ENCODE results near the gene XYLT1. TPM values are rescaled to one million over a fixed set of nuclear protein-coding genes. Genes with fewer than 3 reads are reported as not detected.

XYLT1 gene
- total RNA-seq, 1 experiment from 2014 or later: 14.5 TPM

DNA sequence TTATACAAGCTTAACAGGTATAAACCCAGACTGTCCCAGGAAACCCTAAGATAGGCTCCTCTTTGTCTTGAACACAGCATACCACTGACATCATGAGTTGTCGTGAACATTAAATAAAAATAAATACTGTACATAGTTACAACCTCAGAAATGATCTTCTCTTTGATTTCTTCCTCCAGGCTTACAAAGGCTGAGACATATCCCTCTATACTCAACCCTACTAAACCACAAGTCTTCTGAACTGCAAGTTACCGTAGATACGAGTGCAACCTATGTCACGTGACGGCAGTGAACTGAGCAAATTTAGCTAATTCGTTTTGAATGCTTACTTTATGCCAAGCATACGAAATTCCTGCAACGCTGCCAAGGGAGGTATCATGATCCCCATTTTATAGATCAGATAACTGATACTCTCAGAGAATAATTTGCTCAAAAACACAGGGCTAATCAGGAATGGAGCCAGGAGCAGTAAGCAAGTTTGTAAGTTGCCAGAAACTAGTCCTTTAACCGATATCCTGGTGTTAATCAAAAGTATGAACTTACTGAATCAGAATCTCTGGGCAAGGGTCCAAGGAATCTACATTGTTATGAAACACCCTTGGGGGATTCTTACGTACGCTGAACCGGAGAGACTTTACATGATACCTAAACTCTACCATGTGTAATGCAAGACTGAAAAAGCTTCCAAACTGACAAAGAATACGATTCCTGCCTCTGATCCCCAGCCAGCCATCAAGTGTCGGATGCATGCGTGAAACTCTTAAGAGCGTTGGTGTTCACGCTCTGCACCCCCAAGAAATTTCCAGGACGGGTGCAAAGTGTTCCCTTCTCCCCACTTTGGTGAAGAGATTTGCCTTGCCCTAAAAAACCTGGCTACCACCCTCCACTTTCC is 106.2 kb downstream of the XYLT1 start:
- no peak overlapping the region for H3K27ac Mint-ChIP-seq
- WGBS (ENCODE audit: extremely low coverage, insufficient read length, low lambda C conversion rate): no CpG with 5 or more reads among the region's 18 CpGs

More for the DNA sequence above, 106.2 kb downstream of the XYLT1 start:
- Histone ChIP-seq H3K14ac (ENCODE audit: insufficient read depth, low read length) (no peak overlapping the region), H3K27me3 (ENCODE audit: insufficient read depth, low read length) (no peaks in the 10 kb centered on the region), H2BK15ac (ENCODE audit: low read depth, low read length) (no peak overlapping the region), H2AK5ac (ENCODE audit: insufficient read length, low read length) (no peak overlapping the region), H2BK20ac (ENCODE audit: low read depth, low read length, poor library complexity, severe bottlenecking) (no peak overlapping the region), H2BK12ac (ENCODE audit: insufficient read length, low read depth, low read length) (no peak overlapping the region), H3K4ac (ENCODE audit: low read depth, low read length) (no peak overlapping the region), H4K20me1 (ENCODE audit: control insufficient read depth, insufficient read depth, insufficient read length) (no peaks in the 10 kb centered on the region), H3K27ac (ENCODE audit: insufficient read length, low read depth, low read length) (no peak overlapping the region), H3K18ac (ENCODE audit: insufficient read length, low read depth, low read length) (no peak overlapping the region), H3K4me2 (ENCODE audit: insufficient read depth, insufficient read length, low read length) (no peak overlapping the region), H2BK5ac (ENCODE audit: insufficient read length, low read length) (no peak overlapping the region), H3T11ph (ENCODE audit: low read length) (no peak overlapping the region), H4K91ac (ENCODE audit: insufficient read length, low read depth, low read length) (no peak overlapping the region), H3K56ac (ENCODE audit: insufficient read length, low read depth, low read length) (no peak overlapping the region), H3K9me3 (ENCODE audit: control insufficient read depth, low read depth, low read length) (no peaks in the 10 kb centered on the region), H4K8ac (replicated peaks; ENCODE audit: insufficient read length, low read depth, low read length) (no peak overlapping the region), H3K9ac (ENCODE audit: extremely low read depth, insufficient read length, low read length) (no peak overlapping the region), H3K23ac (ENCODE audit: insufficient read length, low read depth, low read length) (no peak overlapping the region), H4K5ac (ENCODE audit: insufficient read length, low read depth, low read length) (no peak overlapping the region), H3K23me2 (ENCODE audit: insufficient read length, low read depth, low read length, poor library complexity, severe bottlenecking) (no peaks in the 10 kb centered on the region), H3K79me2 (ENCODE audit: insufficient read depth, low read length) (no peaks in the 10 kb centered on the region), H2AFZ (ENCODE audit: low read length) (no peak overlapping the region), H3K79me1 (ENCODE audit: insufficient read depth, low read depth, low read length, poor library complexity, severe bottlenecking) (no peaks in the 10 kb centered on the region), H2BK120ac (ENCODE audit: low read depth, low read length, poor library complexity, severe bottlenecking) (no peak overlapping the region), H3K4me1 (ENCODE audit: insufficient read depth, low read length) (peaks cover 10% of the 10 kb centered on the region; the same call in 1 of the 2 replicates)
- Mint-ChIP-seq H3K36me3 (ENCODE audit: insufficient read depth in 1 of 3, low read depth in 3 of 3) (no peaks in the 10 kb centered on the region; a peak in 2 of 7 replicates), H3K9me3 (no peaks in the 10 kb centered on the region), H3K4me3 (no peak overlapping the region), H3K27me3 (ENCODE audit: low read depth) (no peaks in the 10 kb centered on the region; the same call in 1 of the 2 replicates), H3K4me1 (peaks cover 37 to 43% of the 10 kb centered on the region in 2 experiments)
- TF ChIP-seq, protein P1, sequence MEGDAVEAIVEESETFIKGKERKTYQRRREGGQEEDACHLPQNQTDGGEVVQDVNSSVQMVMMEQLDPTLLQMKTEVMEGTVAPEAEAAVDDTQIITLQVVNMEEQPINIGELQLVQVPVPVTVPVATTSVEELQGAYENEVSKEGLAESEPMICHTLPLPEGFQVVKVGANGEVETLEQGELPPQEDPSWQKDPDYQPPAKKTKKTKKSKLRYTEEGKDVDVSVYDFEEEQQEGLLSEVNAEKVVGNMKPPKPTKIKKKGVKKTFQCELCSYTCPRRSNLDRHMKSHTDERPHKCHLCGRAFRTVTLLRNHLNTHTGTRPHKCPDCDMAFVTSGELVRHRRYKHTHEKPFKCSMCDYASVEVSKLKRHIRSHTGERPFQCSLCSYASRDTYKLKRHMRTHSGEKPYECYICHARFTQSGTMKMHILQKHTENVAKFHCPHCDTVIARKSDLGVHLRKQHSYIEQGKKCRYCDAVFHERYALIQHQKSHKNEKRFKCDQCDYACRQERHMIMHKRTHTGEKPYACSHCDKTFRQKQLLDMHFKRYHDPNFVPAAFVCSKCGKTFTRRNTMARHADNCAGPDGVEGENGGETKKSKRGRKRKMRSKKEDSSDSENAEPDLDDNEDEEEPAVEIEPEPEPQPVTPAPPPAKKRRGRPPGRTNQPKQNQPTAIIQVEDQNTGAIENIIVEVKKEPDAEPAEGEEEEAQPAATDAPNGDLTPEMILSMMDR (conservative IDR thresholded peaks at IDR 0.05): no peak
- no peak for DNase-seq

All from H9 (cell line).